Neural progenitor cell (in vitro differentiated cells): Measurements from ENCODE around the gene ZNF8. TPM values are rescaled to one million over a fixed set of nuclear protein-coding genes. Genes with fewer than 3 reads are reported as not detected.

Source experiments
- DNase-seq: peaks from one replicate; pipeline ENCODE4 v3.0.0-alpha.2; 2016; ENCODE audit warnings: low spot score
- H2AFZ ChIP-seq: fragments of 200-600 bp; sonication (generic); replicated peaks from 2 replicates; pipeline ENCODE4 v1.6.1; 2016; ENCODE audit warnings: antibody characterized with exemption
- H3F3A ChIP-seq: fragments of 200-600 bp; sonication (generic); 2 replicates; pipeline ENCODE4 v1.6.1; 2016; ENCODE audit warnings: antibody characterized with exemption, low read depth
- H3K27ac ChIP-seq: fragments of 200-600 bp; sonication (generic); 2 replicates; pipeline ENCODE4 v1.5.1; 2016; ENCODE audit warnings: mild to moderate bottlenecking
- H3K27me3 ChIP-seq: fragments of 200-600 bp; sonication (generic); 2 replicates; pipeline ENCODE4 v1.6.1; 2016; ENCODE audit warnings: mild to moderate bottlenecking, moderate library complexity
- H3K36me3 ChIP-seq: fragments of 200-600 bp; sonication (generic); 2 replicates; pipeline ENCODE4 v1.5.1; 2016
- H3K4me1 ChIP-seq: fragments of 200-600 bp; sonication (generic); 2 replicates; pipeline ENCODE4 v1.6.1; 2016; ENCODE audit warnings: mixed run types
- H3K4me2 ChIP-seq: fragments of 200-600 bp; sonication (generic); 2 replicates; pipeline ENCODE4 v1.6.1; 2016
- H3K4me3 ChIP-seq: fragments of 200-600 bp; sonication (generic); 2 replicates; pipeline ENCODE4 v1.5.1; 2016
- H3K79me2 ChIP-seq: fragments of 200-600 bp; sonication (generic); 2 replicates; pipeline ENCODE4 v1.6.1; 2016; ENCODE audit warnings: low read depth
- H3K9ac ChIP-seq: fragments of 200-600 bp; sonication (generic); 2 replicates; pipeline ENCODE4 v1.6.1; 2016
- H3K9me3 ChIP-seq: fragments of 200-600 bp; sonication (generic); 2 replicates; pipeline ENCODE4 v1.5.1; 2016; ENCODE audit warnings: low read depth
- H4K20me1 ChIP-seq: fragments of 200-600 bp; sonication (generic); 2 replicates; pipeline ENCODE4 v1.6.1; 2016; ENCODE audit warnings: low read depth
- H3K27ac Mint-ChIP-seq: 3 replicates; pipeline ENCODE4 v1.8.0; 2021; ENCODE audit warnings: mixed read lengths
- H3K27me3 Mint-ChIP-seq: 2 replicates; pipeline ENCODE4 v1.8.0; 2022; ENCODE audit warnings: low read depth, mild to moderate bottlenecking, inconsistent platforms, moderate library complexity, mixed read lengths; ENCODE audit not compliant: insufficient read depth
- H3K36me3 Mint-ChIP-seq: 3 replicates; pipeline ENCODE4 v1.8.0; 2021; ENCODE audit warnings: mixed read lengths
- H3K4me1 Mint-ChIP-seq: 3 replicates; pipeline ENCODE4 v1.8.0; 2021; ENCODE audit warnings: mixed read lengths
- H3K4me3 Mint-ChIP-seq: 3 replicates; pipeline ENCODE4 v1.8.0; 2021; ENCODE audit warnings: mild to moderate bottlenecking, moderate library complexity, mixed read lengths
- H3K9me3 Mint-ChIP-seq: 3 replicates; pipeline ENCODE4 v1.8.0; 2020; ENCODE audit warnings: mixed read lengths
- CTCF ChIP-seq: fragments of 200-600 bp; sonication (generic); IDR thresholded peaks from 2 replicates; pipeline ENCODE4 v1.5.1; 2017; ENCODE audit warnings: antibody characterized with exemption, mild to moderate bottlenecking
- EZH2 ChIP-seq: fragments of 200-600 bp; sonication (generic); IDR thresholded peaks from 2 replicates; pipeline ENCODE4 v1.6.1; 2017; ENCODE audit warnings: antibody characterized with exemption, mild to moderate bottlenecking, moderate library complexity
- EZH2phosphoT487 ChIP-seq: fragments of 200-600 bp; sonication (generic); IDR thresholded peaks from 2 replicates; pipeline ENCODE4 v1.6.1; 2017; ENCODE audit warnings: antibody characterized with exemption
- total RNA-seq: library from RNA; depleted of rRNA; stranded (reverse); fragments of >200 nt; gene quantifications from 2 replicates; pipeline ENCODE4 v1.2.3, GENCODE V29; 2015; ENCODE audit warnings: low replicate concordance

The ZNF8 gene
- total RNA-seq, 1 donor from 2014 or later, result 18.6 TPM

GRCh38 chr19:58304255-58304654, 25.5 kb downstream of the ZNF8 start:
- Mint-ChIP-seq H3K27me3 (peaks cover 5% of the 10 kb centered on the region), H3K27ac (no peak overlapping the region), H3K4me3 (peak overlapping the region; percentile 98), H3K9me3 (peaks cover 33% of the 10 kb centered on the region), H3K4me1 (peaks cover 18% of the 10 kb centered on the region), H3K36me3 (peaks cover 69% of the 10 kb centered on the region)
- peaks cover 3% of the 10 kb centered on the region for H3K36me3 ChIP-seq
- peak overlapping the region; percentile 93 for H3K4me3 ChIP-seq
- H4K20me1 ChIP-seq, result peaks cover 39% of the 10 kb centered on the region
- peaks cover 44% of the 10 kb centered on the region for H3K79me2 ChIP-seq
- H3K9ac ChIP-seq, result no peak overlapping the region
- no peak overlapping the region for H3K27ac ChIP-seq
- peaks cover 31% of the 10 kb centered on the region for H3F3A ChIP-seq
- no peak overlapping the region for H2AFZ ChIP-seq
- H3K9me3 ChIP-seq, result no peaks in the 10 kb centered on the region
- TF ChIP-seq EZH2 (no peak), EZH2phosphoT487 (no peak), CTCF (no peak)
- peak overlapping the region; percentile 80 for H3K4me2 ChIP-seq
- no peak for DNase-seq
- H3K27me3 ChIP-seq, result no peaks in the 10 kb centered on the region
- H3K4me1 ChIP-seq, result peaks cover 8% of the 10 kb centered on the region

GRCh38 chr19:58304748-58305064, 26.0 kb downstream of the ZNF8 start:
- peaks cover 8% of the 10 kb centered on the region for H3K4me1 ChIP-seq
- H3K36me3 ChIP-seq, result peaks cover 3% of the 10 kb centered on the region
- peaks cover 18% of the 10 kb centered on the region for H3K4me1 Mint-ChIP-seq
- peak overlapping the region; percentile 80 for H3K4me2 ChIP-seq
- H3K27ac ChIP-seq, result no peak overlapping the region
- peak overlapping the region; percentile 98 for H3K4me3 Mint-ChIP-seq
- DNase-seq, result peak; percentile 43
- H3K27ac Mint-ChIP-seq, result no peak overlapping the region
- H3K4me3 ChIP-seq, result peak overlapping the region; percentile 93
- H3K9me3 ChIP-seq, result no peaks in the 10 kb centered on the region
- no peaks in the 10 kb centered on the region for H3K27me3 ChIP-seq
- peaks cover 36% of the 10 kb centered on the region for H3F3A ChIP-seq
- H3K36me3 Mint-ChIP-seq, result peaks cover 71% of the 10 kb centered on the region
- TF ChIP-seq CTCF (no peak), EZH2 (no peak), EZH2phosphoT487 (no peak)
- peaks cover 5% of the 10 kb centered on the region for H3K27me3 Mint-ChIP-seq
- peaks cover 32% of the 10 kb centered on the region for H3K9me3 Mint-ChIP-seq
- peaks cover 39% of the 10 kb centered on the region for H4K20me1 ChIP-seq
- no peak overlapping the region for H2AFZ ChIP-seq
- H3K79me2 ChIP-seq, result peaks cover 44% of the 10 kb centered on the region
- H3K9ac ChIP-seq, result no peak overlapping the region

GRCh38 chr19:58305065-58305931, 26.5 kb downstream of the ZNF8 start, which contains the start of gene ERVK3-1:
Gene ERVK3-1 (plus strand): TSS chr19:58305377. CDS start chr19:58312169, 6,792 bp downstream.
- peak; percentile 97 for DNase-seq
- Histone ChIP-seq H3F3A (peaks cover 40% of the 10 kb centered on the region), H3K4me1 (peaks cover 8% of the 10 kb centered on the region), H3K9me3 (no peaks in the 10 kb centered on the region), H3K79me2 (peaks cover 39% of the 10 kb centered on the region), H3K27ac (no peak within 1 kb of the TSS), H3K9ac (peak within 1 kb of the TSS; percentile 52), H3K27me3 (no peaks in the 10 kb centered on the region), H3K4me3 (peak within 1 kb of the TSS; percentile 93), H2AFZ (peak within 1 kb of the TSS; percentile 86), H3K4me2 (peak within 1 kb of the TSS; percentile 80), H3K36me3 (peaks cover 3% of the 10 kb centered on the region), H4K20me1 (peaks cover 33% of the 10 kb centered on the region)
- Mint-ChIP-seq H3K9me3 (peaks cover 27% of the 10 kb centered on the region), H3K4me3 (peak within 1 kb of the TSS; percentile 98), H3K4me1 (peaks cover 18% of the 10 kb centered on the region), H3K36me3 (peaks cover 71% of the 10 kb centered on the region), H3K27me3 (peaks cover 5% of the 10 kb centered on the region), H3K27ac (peak within 1 kb of the TSS; percentile 68)
- TF ChIP-seq CTCF, result no peak
- TF ChIP-seq EZH2, result no peak
